Measurements from ENCODE around the gene NOX5. TPM values are rescaled to one million over a fixed set of nuclear protein-coding genes. Genes with fewer than 3 reads are reported as not detected.
A peak's percentile ranks its signal among the peaks of the same experiment; 100 is the strongest.

Gene NOX5
- total RNA-seq, 1 donor from 2014 or later: not detected

DNA sequence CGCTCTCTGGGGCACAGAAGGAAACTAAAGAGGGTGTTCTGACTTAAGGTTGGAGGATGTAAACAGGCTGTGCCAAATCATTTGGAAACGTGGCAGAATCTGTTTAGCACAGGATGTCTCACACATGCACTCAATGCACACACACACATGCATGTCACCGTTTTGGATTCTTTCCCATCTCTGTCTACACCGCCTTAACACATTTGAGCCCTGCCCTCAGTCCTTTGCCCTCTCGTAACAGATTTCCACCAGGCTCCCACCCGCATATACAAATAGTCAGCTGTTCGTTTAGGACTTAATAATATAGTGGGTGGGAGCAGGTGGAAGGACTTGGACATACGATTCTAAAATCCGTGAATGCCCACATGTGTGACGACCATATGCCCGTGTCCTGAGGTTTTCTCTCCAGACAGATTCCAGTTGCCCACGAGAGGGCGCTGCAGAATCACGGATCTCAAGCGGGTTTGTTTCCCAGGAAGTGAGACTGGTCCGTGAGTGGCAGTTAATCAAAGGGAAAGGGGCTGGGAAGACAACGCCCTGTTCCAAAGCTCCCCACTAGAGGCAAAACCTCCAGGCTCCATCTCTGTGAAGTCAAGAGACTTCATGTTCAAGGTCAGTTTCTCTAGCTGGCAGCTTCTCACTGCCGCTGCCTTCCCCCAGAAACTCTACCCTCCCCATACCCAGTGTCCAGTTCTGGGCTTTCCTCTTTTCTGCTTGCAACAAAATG, 44.5 kb downstream of the NOX5 start:
- peak; percentile 98 for TF ChIP-seq CTCF (conservative IDR thresholded peaks at IDR 0.05)
- DNase-seq (ENCODE audit: low read depth, low spot score): peak; percentile 96
- H3K36me3 Mint-ChIP-seq (ENCODE audit: low read depth): no peaks in the 10 kb centered on the region
- no peak overlapping the region for H3K27ac Mint-ChIP-seq (ENCODE audit: unreplicated experiment)
- no peaks in the 10 kb centered on the region for H3K9me3 Mint-ChIP-seq
- no peak overlapping the region for H3K4me3 Mint-ChIP-seq
- H3K4me1 Mint-ChIP-seq: peaks cover 9% of the 10 kb centered on the region
- peaks cover 27% of the 10 kb centered on the region for H3K27me3 Mint-ChIP-seq (ENCODE audit: low read depth)

- Mint-ChIP-seq H3K36me3 (ENCODE audit: low read depth) (no peaks in the 10 kb centered on the region), H3K4me1 (peaks cover 14% of the 10 kb centered on the region), H3K9me3 (no peaks in the 10 kb centered on the region), H3K4me3 (no peak overlapping the region), H3K27ac (ENCODE audit: unreplicated experiment) (no peak overlapping the region), H3K27me3 (ENCODE audit: low read depth) (peaks cover 27% of the 10 kb centered on the region)
- TF ChIP-seq CTCF (conservative IDR thresholded peaks at IDR 0.05): no peak
- no peak for DNase-seq (ENCODE audit: low read depth, low spot score)
Measured at GRCh38 chr15:69059557-69059943, 45.1 kb downstream of the NOX5 start.

- Mint-ChIP-seq H3K4me3 (no peak overlapping the region), H3K27me3 (ENCODE audit: low read depth) (peaks cover 27% of the 10 kb centered on the region), H3K36me3 (ENCODE audit: low read depth) (no peaks in the 10 kb centered on the region), H3K9me3 (no peaks in the 10 kb centered on the region), H3K4me1 (peaks cover 19% of the 10 kb centered on the region), H3K27ac (ENCODE audit: unreplicated experiment) (no peak overlapping the region)
- no peak for DNase-seq (ENCODE audit: low read depth, low spot score)
- TF ChIP-seq CTCF (conservative IDR thresholded peaks at IDR 0.05): no peak
Measured at GRCh38 chr15:69060041-69060481, 45.6 kb downstream of the NOX5 start.

- TF ChIP-seq CTCF (conservative IDR thresholded peaks at IDR 0.05): no peak
- H3K4me3 Mint-ChIP-seq: no peak overlapping the region
- H3K36me3 Mint-ChIP-seq (ENCODE audit: low read depth): no peaks in the 10 kb centered on the region
- H3K27me3 Mint-ChIP-seq (ENCODE audit: low read depth): peaks cover 27% of the 10 kb centered on the region
- DNase-seq (ENCODE audit: low read depth, low spot score): no peak
- peaks cover 23% of the 10 kb centered on the region for H3K4me1 Mint-ChIP-seq
- no peak overlapping the region for H3K27ac Mint-ChIP-seq (ENCODE audit: unreplicated experiment)
- no peaks in the 10 kb centered on the region for H3K9me3 Mint-ChIP-seq
Measured at GRCh38 chr15:69060744-69061143, 46.2 kb downstream of the NOX5 start.

DNA sequence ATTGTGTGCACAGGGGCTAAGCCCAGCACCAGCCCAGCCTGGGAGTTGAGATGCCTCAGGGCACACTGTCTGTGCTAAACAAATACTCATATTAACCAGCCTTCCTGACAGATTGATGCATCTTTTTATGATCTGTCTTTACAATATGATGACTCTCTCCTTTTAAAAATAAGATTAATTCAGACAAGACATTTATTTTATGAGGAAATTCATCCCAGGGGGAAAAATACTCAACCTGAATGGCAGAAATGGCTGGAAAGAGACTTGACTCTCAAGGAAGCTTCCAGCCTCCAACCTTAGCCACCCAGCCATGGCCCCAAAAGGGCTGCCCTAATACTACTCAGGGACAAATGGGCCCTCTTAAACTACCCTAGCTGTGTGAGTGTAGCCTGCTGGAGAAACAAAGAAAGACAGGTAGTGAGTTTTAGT, 46.9 kb downstream of the NOX5 start:
- peak; percentile 15 for TF ChIP-seq CTCF (conservative IDR thresholded peaks at IDR 0.05)
- H3K27ac Mint-ChIP-seq (ENCODE audit: unreplicated experiment): no peak overlapping the region
- no peaks in the 10 kb centered on the region for H3K9me3 Mint-ChIP-seq
- H3K4me1 Mint-ChIP-seq: peaks cover 28% of the 10 kb centered on the region
- H3K4me3 Mint-ChIP-seq: no peak overlapping the region
- no peaks in the 10 kb centered on the region for H3K36me3 Mint-ChIP-seq (ENCODE audit: low read depth)
- peaks cover 24% of the 10 kb centered on the region for H3K27me3 Mint-ChIP-seq (ENCODE audit: low read depth)
- DNase-seq (ENCODE audit: low read depth, low spot score): no peak

Data from neural crest cell (in vitro differentiated cells).